Mononuclear cell (primary cell): Measurements from ENCODE around the gene SPAG17. TPM values are rescaled to one million over a fixed set of nuclear protein-coding genes. Genes with fewer than 3 reads are reported as not detected.

ENCODE experiments used
- H3K27me3 ChIP-seq: 2 replicates; pipeline ENCODE4 v1.6.0; 2011; ENCODE audit warnings: low read length, control low read depth; ENCODE audit not compliant: insufficient read depth
- H3K4me1 ChIP-seq: 2 replicates; pipeline ENCODE4 v1.5.1; 2011; ENCODE audit warnings: mild to moderate bottlenecking, low read length, control low read depth; ENCODE audit not compliant: insufficient read depth
- H3K4me3 ChIP-seq: 2 replicates; pipeline ENCODE4 v1.5.1; 2011; ENCODE audit warnings: mild to moderate bottlenecking, low read length, moderate library complexity
- H3K9me3 ChIP-seq: 2 replicates; pipeline ENCODE4 v1.5.1; 2011; ENCODE audit warnings: low read depth, mild to moderate bottlenecking, control low read depth, low read length
- total RNA-seq: library from RNA; depleted of rRNA; stranded (reverse); fragments of >200 nt; gene quantifications from one replicate; pipeline ENCODE4 v1.2.3, GENCODE V29; 2012

SPAG17 gene
- total RNA-seq, 1 donor = 0.21 TPM

DNA sequence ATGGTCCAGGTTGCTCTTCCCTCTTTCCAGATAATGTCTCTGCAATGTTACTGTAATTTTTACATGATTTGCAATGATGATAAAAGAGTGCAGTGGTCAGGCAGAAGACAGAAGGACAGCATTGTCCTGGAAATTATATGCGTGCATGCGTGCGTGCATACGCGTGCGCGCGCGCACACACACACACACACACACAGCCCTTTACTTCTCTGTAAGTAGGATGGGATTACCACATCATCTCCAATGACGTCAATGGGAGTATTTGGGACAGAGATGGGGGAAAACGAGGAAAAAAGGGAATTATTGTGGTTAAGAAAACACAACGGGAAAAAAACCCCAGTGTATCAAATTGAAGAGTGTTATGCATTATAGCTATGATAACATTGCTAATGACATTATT, 99.7 kb downstream of the SPAG17 start:
- Histone ChIP-seq H3K4me1 (no peaks in the 10 kb centered on the region), H3K4me3 (no peak overlapping the region), H3K9me3 (no peaks in the 10 kb centered on the region), H3K27me3 (no peaks in the 10 kb centered on the region)

DNA sequence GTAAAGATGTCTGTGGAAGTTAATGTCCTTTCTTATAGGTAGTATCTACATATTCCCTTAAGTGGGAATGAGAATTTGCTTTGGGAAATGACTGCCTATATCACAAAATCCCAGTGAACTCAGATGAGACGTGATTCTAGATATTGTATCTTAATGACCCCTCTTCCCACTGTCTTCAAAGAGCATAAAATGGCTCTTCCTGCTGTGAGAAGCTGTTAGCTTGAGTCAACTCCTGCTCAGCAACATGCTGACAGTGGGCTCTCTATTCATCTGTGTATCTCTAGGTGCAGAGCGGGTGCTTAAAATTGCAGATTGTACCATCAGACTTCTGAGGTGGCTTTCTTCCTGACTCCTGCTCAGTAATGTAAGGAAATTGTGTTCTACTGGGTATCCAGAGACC, 100.6 kb downstream of the SPAG17 start:
- H3K4me3 ChIP-seq = no peak overlapping the region
- H3K9me3 ChIP-seq = no peaks in the 10 kb centered on the region
- no peaks in the 10 kb centered on the region for H3K4me1 ChIP-seq
- H3K27me3 ChIP-seq = no peaks in the 10 kb centered on the region

DNA sequence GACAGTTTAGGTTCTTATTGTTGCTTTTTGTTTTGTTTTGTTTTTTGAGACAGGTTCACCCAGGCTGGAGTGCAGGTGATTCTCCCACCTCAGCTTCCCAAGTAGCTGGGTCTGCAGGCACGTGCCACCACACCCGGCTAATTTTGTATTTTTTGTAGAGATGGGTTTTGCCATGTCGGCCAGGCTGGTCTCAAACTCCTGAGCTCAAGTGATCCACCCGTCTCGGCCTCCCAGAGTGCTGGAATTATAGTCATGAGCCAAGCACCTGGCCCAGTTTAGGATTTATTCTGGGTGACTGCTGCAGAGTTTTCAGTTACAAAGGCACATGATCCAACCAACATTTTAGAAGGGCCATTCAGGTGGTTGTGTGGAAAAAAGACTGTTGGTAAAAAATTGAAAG, 102.0 kb downstream of the SPAG17 start:
- no peaks in the 10 kb centered on the region for H3K27me3 ChIP-seq
- H3K4me3 ChIP-seq = no peak overlapping the region
- no peaks in the 10 kb centered on the region for H3K4me1 ChIP-seq
- no peaks in the 10 kb centered on the region for H3K9me3 ChIP-seq

DNA sequence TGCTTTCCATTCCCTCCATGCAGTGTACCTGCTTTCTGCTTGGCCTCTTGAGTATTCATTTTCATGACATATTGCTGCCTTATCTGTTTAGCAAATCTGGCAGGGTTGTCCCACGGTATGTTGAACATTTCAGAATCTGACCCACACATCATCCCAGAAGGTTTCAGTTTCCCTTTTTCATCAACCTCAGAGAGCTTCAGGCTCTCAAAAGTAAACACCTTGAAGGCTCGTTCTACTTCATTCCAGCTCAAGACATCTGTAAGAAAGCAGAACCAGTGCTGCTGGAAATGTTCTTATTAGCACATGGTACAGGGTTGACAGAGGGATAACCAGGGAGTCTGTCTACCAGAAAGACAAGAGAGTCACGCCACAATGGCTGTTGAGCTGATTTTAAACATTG, 103.6 kb downstream of the SPAG17 start:
- H3K4me3 ChIP-seq = no peak overlapping the region
- no peaks in the 10 kb centered on the region for H3K27me3 ChIP-seq
- H3K9me3 ChIP-seq = no peaks in the 10 kb centered on the region
- no peaks in the 10 kb centered on the region for H3K4me1 ChIP-seq

DNA sequence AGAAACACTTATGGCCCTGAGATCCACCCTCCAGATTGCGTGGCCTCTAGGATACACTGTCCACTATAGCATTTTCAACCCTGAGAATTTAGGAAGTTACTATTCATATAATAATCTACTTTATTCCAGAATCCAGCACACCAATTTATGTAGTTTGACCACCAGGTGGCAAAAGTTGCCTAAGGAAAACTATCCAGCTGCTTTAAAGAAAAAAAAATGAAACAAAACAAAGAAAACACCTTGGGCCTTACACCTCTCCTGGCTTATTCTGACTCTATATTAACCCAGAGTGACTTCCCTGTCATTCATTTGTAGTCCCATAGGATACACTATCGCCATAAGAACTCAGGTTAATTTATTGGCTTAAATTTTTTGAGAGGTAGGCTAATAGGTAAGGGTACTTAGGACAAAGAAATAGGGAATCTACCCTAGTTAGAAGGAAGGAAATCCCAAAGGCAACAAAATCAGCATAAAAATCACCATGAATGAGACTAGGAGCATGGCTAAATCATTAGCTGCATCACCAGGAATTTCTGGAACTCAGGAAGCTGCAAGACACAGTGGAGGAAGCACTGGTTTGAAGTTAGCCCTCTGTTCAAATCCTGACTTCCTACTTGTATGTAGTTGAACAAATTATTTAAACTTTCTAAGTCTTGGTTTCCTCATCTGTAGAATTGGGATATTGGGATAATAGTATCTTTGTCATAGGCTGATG, 107.5 kb downstream of the SPAG17 start:
- Histone ChIP-seq H3K27me3 (no peaks in the 10 kb centered on the region), H3K9me3 (no peaks in the 10 kb centered on the region), H3K4me3 (no peak overlapping the region), H3K4me1 (no peaks in the 10 kb centered on the region)

DNA sequence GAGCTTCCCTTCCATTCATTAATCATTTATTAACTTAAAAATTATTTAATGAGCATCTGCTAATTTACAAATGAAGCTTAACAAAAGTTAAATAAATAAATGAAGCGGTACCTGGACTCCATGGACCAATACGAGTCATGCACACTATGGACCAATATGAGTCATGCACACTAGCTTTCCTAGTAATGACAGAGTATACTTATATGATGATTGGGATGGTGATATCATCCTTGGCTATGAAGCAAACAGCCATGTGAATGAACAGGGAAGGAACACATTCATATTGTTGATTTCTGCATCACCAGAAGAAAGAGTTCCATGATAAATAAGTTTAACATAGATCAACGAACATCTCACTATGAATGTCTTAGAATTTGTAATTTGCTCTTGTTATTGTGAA, 109.9 kb downstream of the SPAG17 start:
- H3K4me1 ChIP-seq = no peaks in the 10 kb centered on the region
- H3K9me3 ChIP-seq = no peaks in the 10 kb centered on the region
- no peak overlapping the region for H3K4me3 ChIP-seq
- H3K27me3 ChIP-seq = no peaks in the 10 kb centered on the region

DNA sequence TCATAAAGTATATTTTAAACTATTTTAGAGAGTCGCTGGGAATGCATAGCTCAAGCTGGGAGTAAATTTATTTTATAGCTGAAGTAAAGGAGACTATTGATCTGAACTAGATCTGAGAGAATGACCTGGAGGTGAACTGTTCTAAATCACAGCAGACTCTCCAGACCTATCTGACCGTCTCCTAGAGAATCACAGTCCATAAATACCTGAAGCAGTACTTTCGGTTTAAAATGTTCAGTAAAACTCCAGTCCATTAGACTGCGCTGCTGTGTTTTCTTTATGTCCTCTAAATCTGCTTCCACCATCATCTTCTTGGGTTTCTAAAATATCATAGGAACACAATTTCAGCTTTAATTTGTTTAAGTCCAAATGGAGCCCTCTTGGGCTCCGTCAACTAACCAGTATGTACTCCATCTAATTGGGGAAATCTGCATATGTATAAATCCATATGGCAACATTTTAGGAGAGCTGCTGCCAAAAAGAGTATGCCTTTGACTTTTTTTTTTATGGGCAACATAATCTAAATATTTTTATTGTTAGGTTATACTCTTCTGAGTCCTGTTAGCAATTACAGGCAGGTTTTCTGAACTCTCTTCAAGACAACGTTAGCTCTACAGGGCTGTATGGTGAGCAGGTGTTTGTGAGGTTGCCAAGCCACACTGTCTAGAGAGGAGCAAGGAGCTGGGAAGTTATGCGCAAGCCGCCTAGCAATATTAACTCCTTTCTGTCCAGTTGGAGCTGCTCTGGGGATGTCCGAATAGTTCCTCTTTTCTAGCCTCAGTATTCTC, 111.2 kb downstream of the SPAG17 start:
- H3K9me3 ChIP-seq = no peaks in the 10 kb centered on the region
- H3K27me3 ChIP-seq = no peaks in the 10 kb centered on the region
- no peak overlapping the region for H3K4me3 ChIP-seq
- no peaks in the 10 kb centered on the region for H3K4me1 ChIP-seq

DNA sequence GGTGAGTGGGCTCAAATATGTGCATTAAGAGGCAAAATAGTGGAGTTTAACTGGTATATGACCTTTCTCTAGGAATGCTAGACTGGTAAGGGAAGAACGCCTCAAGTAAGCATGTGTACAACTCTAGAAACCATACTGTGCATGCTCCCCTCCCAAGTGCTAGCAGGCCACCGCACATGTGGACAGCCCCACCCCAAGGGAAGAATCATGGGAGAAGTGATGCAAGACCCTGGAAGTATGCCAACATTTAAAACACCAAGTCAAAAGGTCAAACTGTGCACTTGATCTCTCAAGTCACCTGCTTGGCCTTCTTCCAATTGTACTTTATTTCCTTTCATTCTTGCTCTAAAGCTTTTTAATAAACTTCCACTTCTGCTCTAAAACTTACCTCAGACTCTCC, 135.0 kb downstream of the SPAG17 start:
- H3K4me1 ChIP-seq = peaks cover 5% of the 10 kb centered on the region
- H3K4me3 ChIP-seq = no peak overlapping the region
- no peaks in the 10 kb centered on the region for H3K9me3 ChIP-seq
- no peaks in the 10 kb centered on the region for H3K27me3 ChIP-seq

DNA sequence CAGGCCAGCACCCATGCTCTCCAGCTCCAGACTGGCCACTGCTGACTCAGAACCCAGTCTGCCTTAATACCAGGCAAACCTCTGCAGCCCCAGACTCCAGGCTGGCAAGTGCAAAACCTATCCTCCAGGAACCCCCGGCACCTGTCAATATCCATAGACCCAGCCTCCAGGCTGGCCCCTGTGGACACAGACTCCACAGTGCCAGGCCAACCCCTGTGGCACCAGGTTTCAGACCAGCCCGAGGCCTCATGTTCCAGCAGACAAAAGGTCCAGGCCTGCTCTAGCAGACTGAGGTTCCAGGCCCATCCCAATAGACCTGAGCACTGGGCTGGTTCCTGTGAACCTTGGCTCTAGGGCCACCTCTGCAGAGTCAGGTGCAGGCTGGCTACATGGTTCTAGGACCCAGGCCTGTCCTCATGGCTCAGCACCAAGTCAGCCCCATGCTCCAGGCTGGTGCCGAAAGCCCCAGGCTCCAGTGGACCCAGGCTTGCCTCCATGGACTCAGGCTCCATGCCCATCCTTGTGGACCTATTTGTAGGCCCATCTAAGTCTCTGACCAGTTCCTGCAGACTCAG, 137.3 kb downstream of the SPAG17 start:
- H3K27me3 ChIP-seq = no peaks in the 10 kb centered on the region
- no peak overlapping the region for H3K4me3 ChIP-seq
- no peaks in the 10 kb centered on the region for H3K9me3 ChIP-seq
- H3K4me1 ChIP-seq = peaks cover 5% of the 10 kb centered on the region

GRCh38 chr1:118047006-118047649, 137.9 kb downstream of the SPAG17 start:
- H3K27me3 ChIP-seq = no peaks in the 10 kb centered on the region
- peaks cover 5% of the 10 kb centered on the region for H3K4me1 ChIP-seq
- H3K9me3 ChIP-seq = no peaks in the 10 kb centered on the region
- no peak overlapping the region for H3K4me3 ChIP-seq

- Histone ChIP-seq H3K9me3 (no peaks in the 10 kb centered on the region), H3K4me3 (no peak overlapping the region), H3K4me1 (peaks cover 10% of the 10 kb centered on the region), H3K27me3 (no peaks in the 10 kb centered on the region)
Observed at GRCh38 chr1:118043624-118044023, 141.4 kb downstream of the SPAG17 start.

- peaks cover 16% of the 10 kb centered on the region for H3K4me1 ChIP-seq
Observed at GRCh38 chr1:118042501-118042900, 142.5 kb downstream of the SPAG17 start.

GRCh38 chr1:118039170-118039569, 145.9 kb downstream of the SPAG17 start:
- Histone ChIP-seq H3K4me3 (no peak overlapping the region), H3K9me3 (no peaks in the 10 kb centered on the region), H3K27me3 (no peaks in the 10 kb centered on the region), H3K4me1 (peaks cover 16% of the 10 kb centered on the region)

More at GRCh38 chr1:118042501-118042900, 142.5 kb downstream of the SPAG17 start:
- Histone ChIP-seq H3K9me3 (no peaks in the 10 kb centered on the region), H3K4me3 (no peak overlapping the region), H3K27me3 (no peaks in the 10 kb centered on the region)

GRCh38 chr1:118032883-118033282, 152.1 kb downstream of the SPAG17 start:
- Histone ChIP-seq H3K27me3 (no peaks in the 10 kb centered on the region), H3K4me1 (no peaks in the 10 kb centered on the region), H3K9me3 (no peaks in the 10 kb centered on the region)

GRCh38 chr1:118028267-118028666, 156.8 kb downstream of the SPAG17 start:
- Histone ChIP-seq H3K9me3 (no peaks in the 10 kb centered on the region), H3K4me3 (no peak overlapping the region), H3K27me3 (no peaks in the 10 kb centered on the region), H3K4me1 (no peaks in the 10 kb centered on the region)

More at GRCh38 chr1:118032883-118033282, 152.1 kb downstream of the SPAG17 start:
- no peak overlapping the region for H3K4me3 ChIP-seq
